ENCODE results near the gene CDKL1.

The CDKL1 gene

GRCh38 chr14:50355692-50356091 is 41.0 kb downstream of the CDKL1 start:
- no peak for DNase-seq

- DNase-seq, result no peak
These were observed 42.2 kb downstream of the CDKL1 start for GRCh38 chr14:50354527-50354926.

GRCh38 chr14:50353126-50353525 is 43.6 kb downstream of the CDKL1 start:
- no peak for DNase-seq

- DNase-seq, result no peak
These were observed 44.1 kb downstream of the CDKL1 start for GRCh38 chr14:50352584-50352983.

- no peak for DNase-seq
These were observed 45.7 kb downstream of the CDKL1 start for GRCh38 chr14:50350975-50351374.

- no peak for DNase-seq
These were observed 47.7 kb downstream of the CDKL1 start for GRCh38 chr14:50348933-50349332.

- no peak for DNase-seq
These were observed 49.2 kb downstream of the CDKL1 start for GRCh38 chr14:50347521-50347920.

GRCh38 chr14:50345846-50346422 is 50.7 kb downstream of the CDKL1 start:
- no peak for DNase-seq

GRCh38 chr14:50344876-50345563 is 51.7 kb downstream of the CDKL1 start:
- no peak for DNase-seq

- DNase-seq, result peak; percentile 80 to 82
These were observed 52.4 kb downstream of the CDKL1 start for GRCh38 chr14:50344116-50344775.

GRCh38 chr14:50343434-50343833 is 53.2 kb downstream of the CDKL1 start:
- DNase-seq, result no peak

- DNase-seq, result peak; percentile 38 to 56
These were observed 54.2 kb downstream of the CDKL1 start for GRCh38 chr14:50342221-50343078.

GRCh38 chr14:50340963-50341362 is 55.7 kb downstream of the CDKL1 start:
- DNase-seq, result no peak

GRCh38 chr14:50340045-50340444 is 56.6 kb downstream of the CDKL1 start:
- no peak for DNase-seq

- no peak for DNase-seq
These were observed 57.4 kb downstream of the CDKL1 start for GRCh38 chr14:50339178-50339804.

GRCh38 chr14:50338587-50338986 is 58.1 kb downstream of the CDKL1 start:
- no peak for DNase-seq

GRCh38 chr14:50335989-50336824 is 60.5 kb downstream of the CDKL1 start:
- DNase-seq, result no peak

- no peak for DNase-seq
These were observed 61.3 kb downstream of the CDKL1 start for GRCh38 chr14:50335389-50335788.

- no peak for DNase-seq
These were observed 62.5 kb downstream of the CDKL1 start for GRCh38 chr14:50334211-50334610.

- no peak for DNase-seq
These were observed 63.6 kb downstream of the CDKL1 start for GRCh38 chr14:50333014-50333509.

GRCh38 chr14:50331596-50331995 is 65.1 kb downstream of the CDKL1 start:
- DNase-seq, result no peak

All from activated T-cell treated with anti-CD3 and anti-CD28 coated beads, Interleukin-2, amount 50 U/mL, for 48 hours (primary cell).